Ishikawa (cell line): ENCODE results near the gene CGN.

ENCODE experiments used
- CEBPB ChIP-seq: IDR thresholded peaks from 2 replicates; pipeline ENCODE4 v1.6.1; 2012
- CREB1 ChIP-seq: IDR thresholded peaks from 2 replicates; pipeline ENCODE4 v1.6.1; 2012; ENCODE audit warnings: low read depth
- EGR1 ChIP-seq: IDR thresholded peaks from 2 replicates; pipeline ENCODE4 v1.6.1; 2012
- EP300 ChIP-seq: IDR thresholded peaks from 2 replicates; pipeline ENCODE4 v1.6.1; 2012; ENCODE audit warnings: borderline replicate concordance
- FOXM1 ChIP-seq: IDR thresholded peaks from 2 replicates; pipeline ENCODE4 v1.6.1; 2012; ENCODE audit warnings: low read depth, borderline replicate concordance
- NFIC ChIP-seq: IDR thresholded peaks from 2 replicates; pipeline ENCODE4 v1.6.1; 2012
- RAD21 ChIP-seq: IDR thresholded peaks from 2 replicates; pipeline ENCODE4 v1.6.1; 2012; ENCODE audit warnings: low read depth
- TAF1 ChIP-seq: IDR thresholded peaks from 2 replicates; pipeline ENCODE4 v1.6.1; 2012; ENCODE audit warnings: low read depth, mild to moderate bottlenecking
- TCF12 ChIP-seq: IDR thresholded peaks from 2 replicates; pipeline ENCODE4 v1.6.1; 2012; ENCODE audit warnings: low read depth
- TEAD4 ChIP-seq: IDR thresholded peaks from 2 replicates; pipeline ENCODE4 v1.6.1; 2012
- YY1 ChIP-seq: IDR thresholded peaks from 2 replicates; pipeline ENCODE4 v1.6.1; 2012; ENCODE audit warnings: low read depth
- ZBTB7A ChIP-seq: IDR thresholded peaks from 2 replicates; pipeline ENCODE4 v1.6.1; 2012; ENCODE audit warnings: low read depth
- TF ChIP-seq, protein P1 (sequence below): IDR thresholded peaks from 2 replicates; pipeline ENCODE4 v1.6.1; 2012
- TF ChIP-seq, protein P2 (sequence below): IDR thresholded peaks from 2 replicates; pipeline ENCODE4 v1.6.1; 2012
- TF ChIP-seq, protein P3 (sequence below): IDR thresholded peaks from 2 replicates; pipeline ENCODE4 v1.6.1; 2012; ENCODE audit warnings: low read depth, mild to moderate bottlenecking

Gene CGN

DNA sequence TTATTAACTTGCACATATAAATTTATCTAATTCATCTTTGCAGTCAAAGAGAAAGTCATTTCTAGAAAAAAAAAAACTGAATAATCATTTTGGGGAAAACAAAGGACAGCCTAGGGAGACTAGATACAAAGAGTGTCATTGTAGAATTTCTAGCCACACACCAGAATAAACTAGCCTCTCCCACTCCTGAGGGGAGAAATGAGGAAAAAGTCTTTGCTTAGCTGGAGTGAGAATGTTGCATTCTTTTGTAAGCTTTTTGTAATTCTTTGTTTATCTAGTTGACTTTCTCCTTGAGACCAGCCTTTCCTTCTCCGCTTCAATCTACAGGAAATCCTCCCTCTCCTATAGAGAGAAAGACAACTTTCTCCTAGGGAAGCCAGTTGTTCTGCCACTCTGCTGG is 15.9 kb upstream of the CGN start:
- TF ChIP-seq YY1 (no peak), EP300 (no peak), TAF1 (no peak), ZBTB7A (no peak), TEAD4 (no peak), FOXM1 (no peak), RAD21 (no peak), EGR1 (no peak), CREB1 (no peak)
- TF ChIP-seq, protein P1, sequence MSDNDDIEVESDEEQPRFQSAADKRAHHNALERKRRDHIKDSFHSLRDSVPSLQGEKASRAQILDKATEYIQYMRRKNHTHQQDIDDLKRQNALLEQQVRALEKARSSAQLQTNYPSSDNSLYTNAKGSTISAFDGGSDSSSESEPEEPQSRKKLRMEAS = no peak
- TF ChIP-seq, protein P2, sequence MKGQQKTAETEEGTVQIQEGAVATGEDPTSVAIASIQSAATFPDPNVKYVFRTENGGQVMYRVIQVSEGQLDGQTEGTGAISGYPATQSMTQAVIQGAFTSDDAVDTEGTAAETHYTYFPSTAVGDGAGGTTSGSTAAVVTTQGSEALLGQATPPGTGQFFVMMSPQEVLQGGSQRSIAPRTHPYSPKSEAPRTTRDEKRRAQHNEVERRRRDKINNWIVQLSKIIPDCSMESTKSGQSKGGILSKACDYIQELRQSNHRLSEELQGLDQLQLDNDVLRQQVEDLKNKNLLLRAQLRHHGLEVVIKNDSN = no peak

- TF ChIP-seq RAD21 = no peak
- no peak for TF ChIP-seq CREB1
- no peak for TF ChIP-seq TCF12
- TF ChIP-seq, protein P1 = no peak
- no peak for TF ChIP-seq TEAD4
- TF ChIP-seq ZBTB7A = no peak
- TF ChIP-seq CEBPB = no peak
- TF ChIP-seq TAF1 = no peak
- no peak for TF ChIP-seq YY1
- TF ChIP-seq EP300 = no peak
- no peak for TF ChIP-seq EGR1
- no peak for TF ChIP-seq FOXM1
- no peak for TF ChIP-seq NFIC
Observed at GRCh38 chr1:151499365-151499764, 11.8 kb upstream of the CGN start.

- TF ChIP-seq NFIC = no peak
- no peak for TF ChIP-seq TAF1
- no peak for TF ChIP-seq ZBTB7A
- TF ChIP-seq YY1 = no peak
- TF ChIP-seq, protein P2 = no peak
- no peak for TF ChIP-seq EGR1
- TF ChIP-seq CEBPB = no peak
Observed at GRCh38 chr1:151499930-151500329, 11.3 kb upstream of the CGN start.

- TF ChIP-seq EGR1 (no peak), TAF1 (no peak), YY1 (no peak), CREB1 (no peak), RAD21 (no peak), CEBPB (no peak), EP300 (no peak), ZBTB7A (no peak), NFIC (no peak), FOXM1 (no peak), TEAD4 (no peak), TCF12 (no peak)
- TF ChIP-seq, protein P2 = no peak
- TF ChIP-seq, protein P1 = no peak
- TF ChIP-seq, protein P3, sequence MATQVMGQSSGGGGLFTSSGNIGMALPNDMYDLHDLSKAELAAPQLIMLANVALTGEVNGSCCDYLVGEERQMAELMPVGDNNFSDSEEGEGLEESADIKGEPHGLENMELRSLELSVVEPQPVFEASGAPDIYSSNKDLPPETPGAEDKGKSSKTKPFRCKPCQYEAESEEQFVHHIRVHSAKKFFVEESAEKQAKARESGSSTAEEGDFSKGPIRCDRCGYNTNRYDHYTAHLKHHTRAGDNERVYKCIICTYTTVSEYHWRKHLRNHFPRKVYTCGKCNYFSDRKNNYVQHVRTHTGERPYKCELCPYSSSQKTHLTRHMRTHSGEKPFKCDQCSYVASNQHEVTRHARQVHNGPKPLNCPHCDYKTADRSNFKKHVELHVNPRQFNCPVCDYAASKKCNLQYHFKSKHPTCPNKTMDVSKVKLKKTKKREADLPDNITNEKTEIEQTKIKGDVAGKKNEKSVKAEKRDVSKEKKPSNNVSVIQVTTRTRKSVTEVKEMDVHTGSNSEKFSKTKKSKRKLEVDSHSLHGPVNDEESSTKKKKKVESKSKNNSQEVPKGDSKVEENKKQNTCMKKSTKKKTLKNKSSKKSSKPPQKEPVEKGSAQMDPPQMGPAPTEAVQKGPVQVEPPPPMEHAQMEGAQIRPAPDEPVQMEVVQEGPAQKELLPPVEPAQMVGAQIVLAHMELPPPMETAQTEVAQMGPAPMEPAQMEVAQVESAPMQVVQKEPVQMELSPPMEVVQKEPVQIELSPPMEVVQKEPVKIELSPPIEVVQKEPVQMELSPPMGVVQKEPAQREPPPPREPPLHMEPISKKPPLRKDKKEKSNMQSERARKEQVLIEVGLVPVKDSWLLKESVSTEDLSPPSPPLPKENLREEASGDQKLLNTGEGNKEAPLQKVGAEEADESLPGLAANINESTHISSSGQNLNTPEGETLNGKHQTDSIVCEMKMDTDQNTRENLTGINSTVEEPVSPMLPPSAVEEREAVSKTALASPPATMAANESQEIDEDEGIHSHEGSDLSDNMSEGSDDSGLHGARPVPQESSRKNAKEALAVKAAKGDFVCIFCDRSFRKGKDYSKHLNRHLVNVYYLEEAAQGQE = no peak
Observed at GRCh38 chr1:151501474-151501873, 9.7 kb upstream of the CGN start.

DNA sequence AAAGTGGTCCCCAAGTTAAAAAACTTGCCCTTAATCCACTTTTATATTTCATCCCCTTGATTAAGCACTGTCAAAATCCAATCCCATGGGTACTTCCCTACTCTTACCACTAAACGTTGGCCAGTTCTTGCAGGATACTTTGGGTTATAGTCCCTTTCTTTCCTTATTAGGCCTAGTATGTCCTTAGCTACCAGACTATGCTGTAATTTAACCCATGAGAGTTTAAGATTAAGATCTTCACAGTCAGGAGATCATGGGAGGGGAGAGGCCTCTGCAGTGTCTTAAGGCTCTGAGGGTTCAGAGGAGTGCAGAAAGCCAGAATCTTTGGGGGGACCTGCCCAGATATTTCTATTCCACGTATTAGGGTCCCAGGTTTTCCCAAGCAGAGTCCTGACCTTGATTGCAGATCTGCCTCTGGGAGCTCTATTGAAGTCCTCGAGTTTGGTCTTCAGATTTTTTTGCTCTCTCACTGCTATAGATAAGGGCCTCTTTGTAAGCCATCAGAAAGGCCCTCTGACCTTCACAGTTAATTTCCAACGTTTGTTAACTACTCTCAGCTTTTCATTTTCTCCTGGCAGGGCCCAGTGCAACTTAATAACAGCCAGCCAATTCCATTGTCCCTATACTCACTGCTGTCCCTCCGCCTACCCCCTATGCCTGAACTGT is 9.0 kb upstream of the CGN start:
- TF ChIP-seq, protein P2 = no peak
- TF ChIP-seq TCF12 = no peak
- TF ChIP-seq NFIC = no peak
- TF ChIP-seq CEBPB = no peak
- TF ChIP-seq RAD21 = no peak
- TF ChIP-seq ZBTB7A = no peak
- TF ChIP-seq, protein P3 = no peak
- TF ChIP-seq, protein P1 = no peak
- TF ChIP-seq TEAD4 = no peak
- no peak for TF ChIP-seq EGR1
- no peak for TF ChIP-seq CREB1
- no peak for TF ChIP-seq FOXM1
- no peak for TF ChIP-seq TAF1
- no peak for TF ChIP-seq EP300
- no peak for TF ChIP-seq YY1
